Measurements from ENCODE around the gene RFPL4A. TPM values are rescaled to one million over a fixed set of nuclear protein-coding genes. Genes with fewer than 3 reads are reported as not detected.
A peak's percentile ranks its signal among the peaks of the same experiment; 100 is the strongest.
"Not testable (repeated sequence)": the region's sequence is repeated elsewhere in the genome, so short reads cannot be mapped to it uniquely, and the experiment has no call there.

The RFPL4A gene
- total and polyA plus RNA-seq, 8 donors: 1.7 TPM; not detected in 7

- H3K27me3 ChIP-seq: peaks cover 0 to 31% (median 0%) of the 10 kb centered on the region in 3 donors
- intact Hi-C loops (cut with DNase I; ENCODE audit: low total_unique reads): no loop called here
- H3K4me1 ChIP-seq: no peaks in the 10 kb centered on the region
- H3K36me3 ChIP-seq: no peaks in the 10 kb centered on the region
- DNase-seq: no peak
- H3K27ac ChIP-seq: no peak overlapping the region
- 91 to 94% (median 91%) methylated on average over 6 to 8 of the region's 8 CpGs for WGBS, 5 donors
- no peak overlapping the region for H3K4me3 ChIP-seq
- H3K9me3 ChIP-seq: peaks cover 9 to 25% (median 11%) of the 10 kb centered on the region in 4 donors
- TF ChIP-seq EP300 (IDR thresholded peaks at IDR 0.05): no peak
These were observed 35.4 kb upstream of the RFPL4A start for GRCh38 chr19:55723491-55723890.

GRCh38 chr19:55730378-55730777, 28.5 kb upstream of the RFPL4A start:
- H3K4me1 ChIP-seq; H3K36me3 ChIP-seq; H3K9me3 ChIP-seq; H3K27me3 ChIP-seq; H3K4me3 ChIP-seq; DNase-seq; intact Hi-C loops (cut with DNase I; ENCODE audit: low total_unique reads); H3K27ac ChIP-seq: not testable (repeated sequence)
- 80 to 92% (median 88%) methylated on average over 2 of the region's 2 CpGs for WGBS, 5 donors

GRCh38 chr19:55738302-55738701, 20.6 kb upstream of the RFPL4A start, which contains the start of gene NLRP9:
TSS of gene NLRP9 (minus strand) at chr19:55738402. CDS start at chr19:55738374, 28 bp downstream.
- no peak for DNase-seq
- Histone ChIP-seq H3K27ac (no peak within 1 kb of the TSS), H3K4me1 (no peaks in the 10 kb centered on the region), H3K4me3 (no peak within 1 kb of the TSS), H3K36me3 (no peaks in the 10 kb centered on the region), H3K9me3 (no peaks in the 10 kb centered on the region), H3K27me3 (no peaks in the 10 kb centered on the region)
- intact Hi-C loops (cut with DNase I; ENCODE audit: low total_unique reads): no loop called here
- TF ChIP-seq CTCF (IDR thresholded peaks at IDR 0.05): no peak
- TF ChIP-seq POLR2A (IDR thresholded peaks at IDR 0.05): no peak
- TF ChIP-seq POLR2AphosphoS5 (IDR thresholded peaks at IDR 0.05): no peak
- TF ChIP-seq EP300 (IDR thresholded peaks at IDR 0.05): no peak
- 88 to 95% (median 92%) methylated on average over 3 of the region's 3 CpGs for WGBS, 5 donors

GRCh38 chr19:55750715-55751114, 8.2 kb upstream of the RFPL4A start:
- intact Hi-C loops (cut with DNase I; ENCODE audit: low total_unique reads): no loop called here
- Histone ChIP-seq H3K4me1 (no peaks in the 10 kb centered on the region), H3K27me3 (no peaks in the 10 kb centered on the region), H3K9me3 (no peaks in the 10 kb centered on the region), H3K4me3 (no peak overlapping the region), H3K36me3 (no peaks in the 10 kb centered on the region), H3K27ac (no peak overlapping the region)
- DNase-seq: no peak
- 88 to 95% (median 91%) methylated on average over 6 of the region's 6 CpGs for WGBS, 5 donors
- TF ChIP-seq CTCF (IDR thresholded peaks at IDR 0.05) (no peak), POLR2AphosphoS5 (IDR thresholded peaks at IDR 0.05) (no peak)

- H3K27me3 ChIP-seq: peaks cover 0 to 4% (median 0%) of the 10 kb centered on the region in 3 donors
- H3K4me3 ChIP-seq: no peak overlapping the region
- no peaks in the 10 kb centered on the region for H3K36me3 ChIP-seq
- H3K27ac ChIP-seq: no peak overlapping the region
- H3K4me1 ChIP-seq: no peaks in the 10 kb centered on the region
- H3K9me3 ChIP-seq: peaks cover 0 to 6% (median 0%) of the 10 kb centered on the region in 4 donors
- 20 to 40% (median 28%) methylated on average over 3 of the region's 3 CpGs for WGBS, 5 donors
- peak; percentile 27 to 72 for DNase-seq
- intact Hi-C loops (cut with DNase I; ENCODE audit: low total_unique reads): no loop called here
- no peak for TF ChIP-seq POLR2A (IDR thresholded peaks at IDR 0.05)
- TF ChIP-seq EP300 (IDR thresholded peaks at IDR 0.05): no peak
- no peak for TF ChIP-seq CTCF (IDR thresholded peaks at IDR 0.05)
- peak in 1 of 3 donors; percentile 14 for TF ChIP-seq POLR2AphosphoS5 (IDR thresholded peaks at IDR 0.05)
These were observed 5.5 kb upstream of the RFPL4A start for GRCh38 chr19:55753401-55753800.

- 71 to 84% (median 81%) methylated on average over 4 of the region's 4 CpGs for WGBS, 5 donors
These were observed 2.1 kb upstream of the RFPL4A start for GRCh38 chr19:55756808-55757207.

More at GRCh38 chr19:55756808-55757207, 2.1 kb upstream of the RFPL4A start:
- H3K4me1 ChIP-seq; H3K36me3 ChIP-seq; H3K27ac ChIP-seq; intact Hi-C loops (cut with DNase I; ENCODE audit: low total_unique reads); H3K9me3 ChIP-seq; H3K27me3 ChIP-seq; DNase-seq; H3K4me3 ChIP-seq: not testable (repeated sequence)
